ENCODE results near the gene ARMC9. TPM values are rescaled to one million over a fixed set of nuclear protein-coding genes. Genes with fewer than 3 reads are reported as not detected.

ARMC9 gene
- total and polyA plus RNA-seq, 8 donors = 4.5 to 114 (median 11.0) TPM

GRCh38 chr2:231290321-231291015 lies 92.0 kb downstream of the ARMC9 start:
- TF ChIP-seq, protein P1, sequence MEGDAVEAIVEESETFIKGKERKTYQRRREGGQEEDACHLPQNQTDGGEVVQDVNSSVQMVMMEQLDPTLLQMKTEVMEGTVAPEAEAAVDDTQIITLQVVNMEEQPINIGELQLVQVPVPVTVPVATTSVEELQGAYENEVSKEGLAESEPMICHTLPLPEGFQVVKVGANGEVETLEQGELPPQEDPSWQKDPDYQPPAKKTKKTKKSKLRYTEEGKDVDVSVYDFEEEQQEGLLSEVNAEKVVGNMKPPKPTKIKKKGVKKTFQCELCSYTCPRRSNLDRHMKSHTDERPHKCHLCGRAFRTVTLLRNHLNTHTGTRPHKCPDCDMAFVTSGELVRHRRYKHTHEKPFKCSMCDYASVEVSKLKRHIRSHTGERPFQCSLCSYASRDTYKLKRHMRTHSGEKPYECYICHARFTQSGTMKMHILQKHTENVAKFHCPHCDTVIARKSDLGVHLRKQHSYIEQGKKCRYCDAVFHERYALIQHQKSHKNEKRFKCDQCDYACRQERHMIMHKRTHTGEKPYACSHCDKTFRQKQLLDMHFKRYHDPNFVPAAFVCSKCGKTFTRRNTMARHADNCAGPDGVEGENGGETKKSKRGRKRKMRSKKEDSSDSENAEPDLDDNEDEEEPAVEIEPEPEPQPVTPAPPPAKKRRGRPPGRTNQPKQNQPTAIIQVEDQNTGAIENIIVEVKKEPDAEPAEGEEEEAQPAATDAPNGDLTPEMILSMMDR (IDR thresholded peaks at IDR 0.05) = no peak
- TF ChIP-seq POLR2AphosphoS5 (IDR thresholded peaks at IDR 0.05) = no peak
- TF ChIP-seq EP300 (IDR thresholded peaks at IDR 0.05) = no peak
- DNase-seq = peak in 1 of 2 donors; percentile 39
- H3K4me1 ChIP-seq = peaks cover 0 to 8% (median 2%) of the 10 kb centered on the region in 4 donors
- no peaks in the 10 kb centered on the region for H3K9me3 ChIP-seq
- H3K27me3 ChIP-seq = no peaks in the 10 kb centered on the region
- no peak overlapping the region for H3K27ac ChIP-seq
- intact Hi-C loops (cut with DNase I; ENCODE audit: low total_unique reads) = no loop called here
- H3K4me3 ChIP-seq = no peak overlapping the region
- H3K36me3 ChIP-seq = peaks cover 4 to 77% (median 45%) of the 10 kb centered on the region in 4 donors
- WGBS, 5 donors = 51 to 70% (median 65%) methylated on average over 2 of the region's 2 CpGs

DNA sequence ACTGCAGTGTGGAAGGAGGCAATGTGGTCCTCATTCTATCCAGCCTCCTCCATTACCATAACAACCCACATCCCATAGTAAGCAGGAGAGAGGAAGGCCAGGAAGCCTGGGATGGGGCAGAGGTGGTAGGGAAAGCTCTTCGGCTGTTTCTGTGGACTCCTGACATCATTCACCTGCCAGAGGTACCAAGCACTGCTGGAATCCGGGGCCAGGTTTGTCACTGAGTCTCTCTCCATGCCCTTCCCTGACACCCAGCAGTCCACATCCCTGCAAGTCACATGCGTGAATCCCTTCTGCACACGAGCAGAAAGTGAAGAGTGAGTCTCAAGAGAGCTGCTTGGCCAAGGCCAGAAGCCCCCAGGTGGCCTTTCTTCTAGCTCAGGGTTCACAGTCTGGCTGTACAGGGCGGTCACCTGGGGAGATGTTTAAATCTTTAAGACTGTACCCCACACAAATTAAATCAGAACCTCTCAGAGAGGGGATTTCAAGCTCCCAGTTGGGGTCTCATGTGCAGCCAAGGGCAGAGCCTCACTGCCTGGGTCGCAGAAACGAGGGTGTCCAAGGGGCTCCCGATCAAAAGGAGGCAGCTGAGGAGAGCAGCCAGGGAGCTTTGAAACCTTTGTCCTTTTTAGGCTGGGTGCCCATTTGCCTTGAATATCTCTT lies 94.2 kb downstream of the ARMC9 start:
- intact Hi-C loops (cut with DNase I; ENCODE audit: low total_unique reads) = no loop called here

DNA sequence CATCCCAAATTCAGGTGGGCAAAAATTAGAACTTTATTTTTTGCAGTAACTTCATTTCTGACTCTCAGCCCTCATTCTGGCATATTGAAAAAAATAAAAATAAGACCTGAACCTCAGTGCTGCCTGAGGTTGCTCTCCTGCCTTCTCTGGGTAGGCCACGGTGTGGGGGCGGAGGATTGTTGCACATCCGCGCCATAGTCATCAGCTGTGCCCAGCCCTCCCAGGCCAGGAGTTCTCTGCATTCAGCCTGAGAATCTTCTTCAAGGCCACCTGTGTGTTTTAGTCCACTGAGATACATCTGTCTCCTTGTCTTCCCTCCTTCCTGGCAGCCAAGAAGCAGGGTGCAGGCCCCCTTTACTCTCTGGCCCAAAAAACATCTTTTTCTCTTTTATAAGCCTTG lies 94.7 kb downstream of the ARMC9 start:
- WGBS, 5 donors = 94 to 97% (median 95%) methylated on average over 4 of the region's 4 CpGs
- Histone ChIP-seq H3K9me3 (no peaks in the 10 kb centered on the region), H3K36me3 (peaks cover 0 to 71% (median 40%) of the 10 kb centered on the region in 4 donors)

More for the DNA sequence above, 94.2 kb downstream of the ARMC9 start:
- H3K4me3 ChIP-seq = no peak overlapping the region
- 81 to 89% (median 83%) methylated on average over 8 of the region's 8 CpGs for WGBS, 5 donors
- no peaks in the 10 kb centered on the region for H3K27me3 ChIP-seq
- no peaks in the 10 kb centered on the region for H3K9me3 ChIP-seq
- TF ChIP-seq, protein P1 (IDR thresholded peaks at IDR 0.05) = no peak
- TF ChIP-seq POLR2A (IDR thresholded peaks at IDR 0.05) (no peak), EP300 (IDR thresholded peaks at IDR 0.05) (no peak), POLR2AphosphoS5 (IDR thresholded peaks at IDR 0.05) (no peak)
- peaks cover 0 to 75% (median 42%) of the 10 kb centered on the region in 4 donors for H3K36me3 ChIP-seq
- no peak overlapping the region for H3K27ac ChIP-seq
- peaks cover 0 to 19% (median 7%) of the 10 kb centered on the region in 4 donors for H3K4me1 ChIP-seq
- no peak for DNase-seq

GRCh38 chr2:231294116-231294515 lies 95.7 kb downstream of the ARMC9 start:
- WGBS, 5 donors = 76 to 87% (median 83%) methylated on average over 7 of the region's 7 CpGs
- DNase-seq = no peak

More for the DNA sequence above, 94.7 kb downstream of the ARMC9 start:
- TF ChIP-seq EP300 (IDR thresholded peaks at IDR 0.05) (no peak), POLR2A (IDR thresholded peaks at IDR 0.05) (no peak), POLR2AphosphoS5 (IDR thresholded peaks at IDR 0.05) (no peak)
- TF ChIP-seq, protein P1 (IDR thresholded peaks at IDR 0.05) = no peak
- intact Hi-C loops (cut with DNase I; ENCODE audit: low total_unique reads) = no loop called here
- Histone ChIP-seq H3K4me1 (peaks cover 0 to 24% (median 7%) of the 10 kb centered on the region in 4 donors), H3K4me3 (no peak overlapping the region), H3K27me3 (no peaks in the 10 kb centered on the region), H3K27ac (no peak overlapping the region)
- no peak for DNase-seq

More at GRCh38 chr2:231294116-231294515, 95.7 kb downstream of the ARMC9 start:
- H3K4me1 ChIP-seq = peaks cover 3 to 33% (median 9%) of the 10 kb centered on the region in 4 donors
- H3K36me3 ChIP-seq = peaks cover 0 to 61% (median 39%) of the 10 kb centered on the region in 4 donors
- intact Hi-C loops (cut with DNase I; ENCODE audit: low total_unique reads) = no loop called here
- H3K4me3 ChIP-seq = no peak overlapping the region
- no peaks in the 10 kb centered on the region for H3K9me3 ChIP-seq
- H3K27me3 ChIP-seq = no peaks in the 10 kb centered on the region
- TF ChIP-seq POLR2A (IDR thresholded peaks at IDR 0.05) = no peak
- TF ChIP-seq EP300 (IDR thresholded peaks at IDR 0.05) = no peak
- TF ChIP-seq POLR2AphosphoS5 (IDR thresholded peaks at IDR 0.05) = no peak
- TF ChIP-seq, protein P1 (IDR thresholded peaks at IDR 0.05) = no peak
- H3K27ac ChIP-seq = no peak overlapping the region
